Spinal cord (tissue), 10 donors: Measurements from ENCODE around the gene TMEM150B. TPM values are rescaled to one million over a fixed set of nuclear protein-coding genes. Genes with fewer than 3 reads are reported as not detected.
"Not testable (repeated sequence)": the region's sequence is repeated elsewhere in the genome, so short reads cannot be mapped to it uniquely, and the experiment has no call there.

ENCODE experiments used
- DNase-seq, 6 donors: peaks; one replicate each; pipeline versions ENCODE4 v3.0.0 to v3.0.0-alpha.2; 2013 to 2015; ENCODE audit warnings: low spot score in 6 of 6, low read depth in 4 of 6
- H3K27ac ChIP-seq: one replicate; pipeline ENCODE4 v1.5.1; 2013; ENCODE audit warnings: low read depth, low read length, control low read depth
- H3K27me3 ChIP-seq: one replicate; pipeline ENCODE4 v1.6.1; 2013; ENCODE audit warnings: low read length; ENCODE audit not compliant: control insufficient read depth, insufficient read depth
- H3K36me3 ChIP-seq: one replicate; pipeline ENCODE4 v1.6.1; 2013; ENCODE audit warnings: low read length; ENCODE audit not compliant: control insufficient read depth, insufficient read depth
- H3K4me1 ChIP-seq: one replicate; pipeline ENCODE4 v1.6.1; 2013; ENCODE audit warnings: low read length; ENCODE audit not compliant: control insufficient read depth, insufficient read depth
- H3K4me3 ChIP-seq: one replicate; pipeline ENCODE4 v1.5.1; 2013; ENCODE audit warnings: low read depth, low read length, control low read depth
- H3K9me3 ChIP-seq: one replicate; pipeline ENCODE4 v1.6.1; 2013; ENCODE audit warnings: low read length; ENCODE audit not compliant: control insufficient read depth, insufficient read depth
- WGBS: methylation state at CpG from one replicate; pipeline ENCODE4 v1.1.5; 2013; ENCODE audit warnings: missing lambda C conversion rate; ENCODE audit not compliant: insufficient coverage; 5-methylcytosine and 5-hydroxymethylcytosine counted together
- polyA plus RNA-seq, 2 donors: library from polyadenylated mRNA; unstranded; fragments of 120-200 nt; gene quantifications; one replicate each; pipeline ENCODE4 v1.2.1, GENCODE V29; 2013; ENCODE audit not compliant: insufficient read length in 2 of 2
- total RNA-seq, 2 donors: library from RNA; depleted of rRNA in 1 of 2; stranded (reverse); fragments of 120-200 nt in 1 of 2; fragments of >200 nt in 1 of 2; gene quantifications; one replicate each; pipeline versions ENCODE4 v1.2.3 to v1.2.4, GENCODE V29; 2013 to 2014
- donor health status: healthy.

Gene TMEM150B
- total and polyA plus RNA-seq, 4 donors = 0.52 to 0.89 (median 0.71) TPM

GRCh38 chr19:55339105-55339888 is 14.2 kb upstream of the TMEM150B start, which contains the start of gene KMT5C:
Gene KMT5C (plus strand): TSS chr19:55339876. CDS start chr19:55341937, 2,061 bp downstream.
- Histone ChIP-seq H3K9me3 (no peaks in the 10 kb centered on the region), H3K27me3 (no peaks in the 10 kb centered on the region), H3K36me3 (peaks cover 28% of the 10 kb centered on the region), H3K4me1 (peaks cover 47% of the 10 kb centered on the region), H3K27ac (peak within 1 kb of the TSS; percentile 97), H3K4me3 (peak within 1 kb of the TSS; percentile 68)
- WGBS = under 1% methylated on average over 58 of the region's 63 CpGs
- DNase-seq = peak; percentile 100

GRCh38 chr19:55336101-55336500 is 11.0 kb upstream of the TMEM150B start:
- DNase-seq = no peak
- no peak overlapping the region for H3K27ac ChIP-seq
- H3K9me3 ChIP-seq = no peaks in the 10 kb centered on the region
- no peaks in the 10 kb centered on the region for H3K27me3 ChIP-seq
- no peaks in the 10 kb centered on the region for H3K36me3 ChIP-seq
- no CpG with 5 or more reads among the region's 7 CpGs for WGBS
- H3K4me3 ChIP-seq = no peak overlapping the region
- H3K4me1 ChIP-seq = peaks cover 23% of the 10 kb centered on the region

- Histone ChIP-seq H3K36me3 (no peaks in the 10 kb centered on the region), H3K27ac (no peak overlapping the region), H3K4me3 (no peak overlapping the region), H3K9me3 (no peaks in the 10 kb centered on the region), H3K4me1 (peaks cover 9% of the 10 kb centered on the region), H3K27me3 (no peaks in the 10 kb centered on the region)
- 79% methylated on average over 9 of the region's 11 CpGs for WGBS
- DNase-seq = no peak
Measured at GRCh38 chr19:55333870-55334269, 8.7 kb upstream of the TMEM150B start.

GRCh38 chr19:55329791-55330190 is 4.7 kb upstream of the TMEM150B start:
- WGBS = 78% methylated on average over 1 of the region's 6 CpGs

GRCh38 chr19:55328774-55329318 is 3.7 kb upstream of the TMEM150B start:
- not testable (repeated sequence) for DNase-seq, H3K4me1 ChIP-seq, H3K9me3 ChIP-seq, H3K27me3 ChIP-seq, H3K27ac ChIP-seq, H3K4me3 ChIP-seq, H3K36me3 ChIP-seq
- WGBS = 79% methylated on average over 2 of the region's 4 CpGs

More at GRCh38 chr19:55329791-55330190, 4.7 kb upstream of the TMEM150B start:
- not testable (repeated sequence) for H3K27ac ChIP-seq, H3K36me3 ChIP-seq, H3K4me3 ChIP-seq, H3K9me3 ChIP-seq, DNase-seq, H3K4me1 ChIP-seq, H3K27me3 ChIP-seq

- no peak for DNase-seq
- WGBS = 100% methylated on average over 4 of the region's 6 CpGs
- no peak overlapping the region for H3K27ac ChIP-seq
Measured at GRCh38 chr19:55324662-55325061, 479 bp downstream of the TMEM150B start.

GRCh38 chr19:55322204-55322885 is 2.8 kb downstream of the TMEM150B start:
- no peaks in the 10 kb centered on the region for H3K9me3 ChIP-seq
- no peaks in the 10 kb centered on the region for H3K36me3 ChIP-seq
- WGBS = 61% methylated on average over 9 of the region's 12 CpGs
- H3K27me3 ChIP-seq = no peaks in the 10 kb centered on the region
- no peak for DNase-seq
- H3K4me3 ChIP-seq = no peak overlapping the region
- H3K27ac ChIP-seq = no peak overlapping the region
- H3K4me1 ChIP-seq = peaks cover 10% of the 10 kb centered on the region

More at GRCh38 chr19:55324662-55325061, 479 bp downstream of the TMEM150B start:
- Histone ChIP-seq H3K27me3 (no peaks in the 10 kb centered on the region), H3K4me3 (no peak overlapping the region), H3K9me3 (no peaks in the 10 kb centered on the region), H3K36me3 (no peaks in the 10 kb centered on the region), H3K4me1 (peaks cover 7% of the 10 kb centered on the region)

- H3K27ac ChIP-seq = no peak overlapping the region
- no peak overlapping the region for H3K4me3 ChIP-seq
- H3K36me3 ChIP-seq = no peaks in the 10 kb centered on the region
- no peak for DNase-seq
- no peaks in the 10 kb centered on the region for H3K27me3 ChIP-seq
- H3K4me1 ChIP-seq = peaks cover 10% of the 10 kb centered on the region
- WGBS = 77% methylated on average over 3 of the region's 9 CpGs
- H3K9me3 ChIP-seq = no peaks in the 10 kb centered on the region
Measured at GRCh38 chr19:55321466-55322137, 3.5 kb downstream of the TMEM150B start.

GRCh38 chr19:55320844-55321419 is 4.2 kb downstream of the TMEM150B start:
- WGBS = 92% methylated on average over 8 of the region's 8 CpGs
- H3K9me3 ChIP-seq = no peaks in the 10 kb centered on the region
- H3K36me3 ChIP-seq = no peaks in the 10 kb centered on the region
- H3K4me3 ChIP-seq = no peak overlapping the region
- no peak for DNase-seq
- H3K4me1 ChIP-seq = peaks cover 10% of the 10 kb centered on the region
- H3K27ac ChIP-seq = no peak overlapping the region
- H3K27me3 ChIP-seq = no peaks in the 10 kb centered on the region
